ENCODE data around the gene FBP2.

The FBP2 gene

GRCh38 chr9:94593459-94594345 lies at the start of gene FBP2:
Gene FBP2, minus strand, starts transcription at chr9:94593824. Its CDS starts 98 bp downstream, at chr9:94593726.
- DNase-seq: no peak

GRCh38 chr9:94643176-94643575 lies 49.6 kb upstream of the FBP2 start:
- no peak for DNase-seq

GRCh38 chr9:94642501-94642900 lies 48.9 kb upstream of the FBP2 start:
- DNase-seq: no peak

- DNase-seq: no peak
These were observed 46.4 kb upstream of the FBP2 start for GRCh38 chr9:94639999-94640376.

- peak; percentile 74 for DNase-seq
These were observed 45.7 kb upstream of the FBP2 start, which contains the start of gene FBP1 for GRCh38 chr9:94639061-94639998. Gene FBP1, minus strand, starts transcription at chr9:94639518. Its CDS starts 208 bp downstream, at chr9:94639310.

- DNase-seq: no peak
These were observed 44.9 kb upstream of the FBP2 start for GRCh38 chr9:94638335-94639060.

GRCh38 chr9:94632737-94633136 lies 39.1 kb upstream of the FBP2 start:
- DNase-seq: no peak

- no peak for DNase-seq
These were observed 38.0 kb upstream of the FBP2 start for GRCh38 chr9:94631599-94631998.

GRCh38 chr9:94630833-94631232 lies 37.2 kb upstream of the FBP2 start:
- DNase-seq: no peak

GRCh38 chr9:94630281-94630680 lies 36.7 kb upstream of the FBP2 start:
- no peak for DNase-seq

GRCh38 chr9:94627287-94627686 lies 33.7 kb upstream of the FBP2 start:
- DNase-seq: no peak

- DNase-seq: no peak
These were observed 32.2 kb upstream of the FBP2 start for GRCh38 chr9:94625835-94626234.

- no peak for DNase-seq
These were observed 31.0 kb upstream of the FBP2 start for GRCh38 chr9:94624629-94625028.

- DNase-seq: no peak
These were observed 29.6 kb upstream of the FBP2 start for GRCh38 chr9:94623253-94623652.

GRCh38 chr9:94622087-94622800 lies 28.6 kb upstream of the FBP2 start:
- no peak for DNase-seq

GRCh38 chr9:94619026-94619425 lies 25.4 kb upstream of the FBP2 start:
- no peak for DNase-seq

- DNase-seq: no peak
These were observed 19.4 kb upstream of the FBP2 start for GRCh38 chr9:94613003-94613402.

GRCh38 chr9:94612071-94612470 lies 18.4 kb upstream of the FBP2 start:
- no peak for DNase-seq

- DNase-seq: no peak
These were observed 18.0 kb upstream of the FBP2 start for GRCh38 chr9:94611638-94612068.

- no peak for DNase-seq
These were observed 16.6 kb upstream of the FBP2 start for GRCh38 chr9:94610181-94610606.

- DNase-seq: no peak
These were observed 13.7 kb upstream of the FBP2 start for GRCh38 chr9:94607423-94607691.

- no peak for DNase-seq
These were observed 13.2 kb upstream of the FBP2 start for GRCh38 chr9:94606646-94607422.

Data from KG1 (cell line).